ENCODE data around the gene REXO4.

DNA sequence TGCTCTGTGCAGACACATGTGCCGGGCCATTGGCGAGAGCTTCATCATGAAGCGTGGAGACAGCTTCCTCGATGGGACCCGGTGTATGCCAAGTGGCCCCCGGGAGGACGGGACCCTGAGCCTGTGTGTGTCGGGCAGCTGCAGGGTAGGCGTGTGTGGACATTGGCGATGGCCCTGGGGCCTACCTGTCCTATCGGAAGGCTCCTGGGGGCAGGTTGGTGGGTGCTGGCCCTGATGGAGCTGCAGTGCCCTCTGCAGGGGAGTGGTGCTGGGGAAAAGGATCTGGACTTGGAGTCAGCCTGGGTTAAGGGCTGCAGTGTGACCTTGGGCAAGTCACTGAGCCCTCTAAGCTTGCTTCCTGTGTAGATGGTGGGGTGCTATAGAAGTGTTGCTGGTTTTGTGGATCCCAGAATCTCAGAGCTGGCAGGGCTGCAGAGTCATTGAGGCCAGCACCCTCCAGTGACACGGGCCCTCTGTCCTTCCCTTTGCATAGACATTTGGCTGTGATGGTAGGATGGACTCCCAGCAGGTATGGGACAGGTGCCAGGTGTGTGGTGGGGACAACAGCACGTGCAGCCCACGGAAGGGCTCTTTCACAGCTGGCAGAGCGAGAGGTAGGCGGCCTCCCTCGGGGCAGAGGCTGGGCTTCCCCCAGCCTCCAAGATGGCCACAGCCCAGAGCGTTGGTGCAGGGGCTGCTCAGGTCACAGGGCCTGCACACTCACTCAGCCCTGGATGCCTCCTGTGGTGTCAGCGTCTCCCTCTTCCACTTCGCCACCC is 20.1 kb upstream of the REXO4 start:
- TF ChIP-seq POLR2A (IDR thresholded peaks at IDR 0.05) = no peak
- TF ChIP-seq, protein P1, sequence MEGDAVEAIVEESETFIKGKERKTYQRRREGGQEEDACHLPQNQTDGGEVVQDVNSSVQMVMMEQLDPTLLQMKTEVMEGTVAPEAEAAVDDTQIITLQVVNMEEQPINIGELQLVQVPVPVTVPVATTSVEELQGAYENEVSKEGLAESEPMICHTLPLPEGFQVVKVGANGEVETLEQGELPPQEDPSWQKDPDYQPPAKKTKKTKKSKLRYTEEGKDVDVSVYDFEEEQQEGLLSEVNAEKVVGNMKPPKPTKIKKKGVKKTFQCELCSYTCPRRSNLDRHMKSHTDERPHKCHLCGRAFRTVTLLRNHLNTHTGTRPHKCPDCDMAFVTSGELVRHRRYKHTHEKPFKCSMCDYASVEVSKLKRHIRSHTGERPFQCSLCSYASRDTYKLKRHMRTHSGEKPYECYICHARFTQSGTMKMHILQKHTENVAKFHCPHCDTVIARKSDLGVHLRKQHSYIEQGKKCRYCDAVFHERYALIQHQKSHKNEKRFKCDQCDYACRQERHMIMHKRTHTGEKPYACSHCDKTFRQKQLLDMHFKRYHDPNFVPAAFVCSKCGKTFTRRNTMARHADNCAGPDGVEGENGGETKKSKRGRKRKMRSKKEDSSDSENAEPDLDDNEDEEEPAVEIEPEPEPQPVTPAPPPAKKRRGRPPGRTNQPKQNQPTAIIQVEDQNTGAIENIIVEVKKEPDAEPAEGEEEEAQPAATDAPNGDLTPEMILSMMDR (IDR thresholded peaks at IDR 0.05) = no peak

Data from suprapubic skin (tissue), 3 donors.